ENCODE data around the gene SENP7.

- no peak for TF ChIP-seq EZH2 (IDR thresholded peaks at IDR 0.05; ENCODE audit: insufficient read depth, poor library complexity, severe bottlenecking)
- no peak for TF ChIP-seq EZH2phosphoT487 (IDR thresholded peaks at IDR 0.05; ENCODE audit: insufficient read depth, low read depth)
Measured at GRCh38 chr3:101377209-101377608, 135.8 kb downstream of the SENP7 start.

Data from GM23248 (cell line).